Measurements from ENCODE around the gene HLA-A. TPM values are rescaled to one million over a fixed set of nuclear protein-coding genes. Genes with fewer than 3 reads are reported as not detected.
A peak's percentile ranks its signal among the peaks of the same experiment; 100 is the strongest.

The HLA-A gene
- total and polyA plus RNA-seq, 2 of the 13 experiments (the other 11 are each of a cell fraction or from before 2014, with no cell fraction given), result 345 to 527 TPM

DNA sequence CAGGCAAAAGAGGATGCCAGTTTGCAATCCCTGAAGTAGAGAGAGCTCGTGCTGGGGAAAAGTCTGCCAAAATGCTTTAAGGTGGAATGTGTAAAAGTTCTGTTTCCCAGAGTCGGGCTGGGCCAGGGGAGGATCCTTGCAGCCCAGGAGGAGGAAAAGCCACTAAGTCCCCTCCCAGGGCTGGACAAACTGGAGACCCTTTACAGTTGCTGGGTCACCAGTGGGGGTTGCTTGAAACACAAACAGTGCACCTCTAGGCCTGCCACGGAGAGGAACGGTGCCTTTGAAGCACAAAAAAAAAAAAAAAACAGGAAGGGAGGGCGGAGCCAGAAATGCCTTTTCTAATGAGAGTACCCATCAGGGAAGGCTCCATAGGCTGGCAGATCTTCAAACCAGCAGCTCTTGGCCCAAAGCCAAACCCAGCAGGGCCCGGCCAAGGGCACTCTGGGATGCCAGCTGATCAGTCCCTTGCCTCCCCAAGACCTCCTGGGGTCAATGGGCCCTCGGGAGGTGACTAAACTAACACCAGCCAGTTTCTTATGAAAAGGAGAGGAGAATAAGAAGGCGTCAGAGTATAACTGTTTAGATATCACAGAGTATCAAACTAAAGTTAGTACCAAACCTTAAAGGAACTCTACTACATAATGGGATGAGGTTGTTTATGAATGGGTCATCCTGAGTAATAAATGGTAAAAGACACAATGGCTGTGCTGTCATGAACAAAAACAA is 23.7 kb downstream of the HLA-A start (continued):
- no peak for TF ChIP-seq ZNF275 (CRISPR knock-in tag; IDR thresholded peaks at IDR 0.05; ENCODE audit: borderline replicate concordance)
- TF ChIP-seq SSRP1 (CRISPR knock-in tag; IDR thresholded peaks at IDR 0.05), result no peak
- no peak for TF ChIP-seq DR1 (CRISPR knock-in tag; IDR thresholded peaks at IDR 0.05)
- no peak for TF ChIP-seq IRX3 (CRISPR knock-in tag; IDR thresholded peaks at IDR 0.05; ENCODE audit: borderline replicate concordance, low read depth)
- TF ChIP-seq, protein P1, sequence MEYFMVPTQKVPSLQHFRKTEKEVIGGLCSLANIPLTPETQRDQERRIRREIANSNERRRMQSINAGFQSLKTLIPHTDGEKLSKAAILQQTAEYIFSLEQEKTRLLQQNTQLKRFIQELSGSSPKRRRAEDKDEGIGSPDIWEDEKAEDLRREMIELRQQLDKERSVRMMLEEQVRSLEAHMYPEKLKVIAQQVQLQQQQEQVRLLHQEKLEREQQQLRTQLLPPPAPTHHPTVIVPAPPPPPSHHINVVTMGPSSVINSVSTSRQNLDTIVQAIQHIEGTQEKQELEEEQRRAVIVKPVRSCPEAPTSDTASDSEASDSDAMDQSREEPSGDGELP (IDR thresholded peaks at IDR 0.05; ENCODE audit: borderline replicate concordance, low read depth), result peak; percentile 83
- no peak for TF ChIP-seq HINFP (CRISPR knock-in tag; IDR thresholded peaks at IDR 0.05; ENCODE audit: low read depth)
- TF ChIP-seq, protein P2, sequence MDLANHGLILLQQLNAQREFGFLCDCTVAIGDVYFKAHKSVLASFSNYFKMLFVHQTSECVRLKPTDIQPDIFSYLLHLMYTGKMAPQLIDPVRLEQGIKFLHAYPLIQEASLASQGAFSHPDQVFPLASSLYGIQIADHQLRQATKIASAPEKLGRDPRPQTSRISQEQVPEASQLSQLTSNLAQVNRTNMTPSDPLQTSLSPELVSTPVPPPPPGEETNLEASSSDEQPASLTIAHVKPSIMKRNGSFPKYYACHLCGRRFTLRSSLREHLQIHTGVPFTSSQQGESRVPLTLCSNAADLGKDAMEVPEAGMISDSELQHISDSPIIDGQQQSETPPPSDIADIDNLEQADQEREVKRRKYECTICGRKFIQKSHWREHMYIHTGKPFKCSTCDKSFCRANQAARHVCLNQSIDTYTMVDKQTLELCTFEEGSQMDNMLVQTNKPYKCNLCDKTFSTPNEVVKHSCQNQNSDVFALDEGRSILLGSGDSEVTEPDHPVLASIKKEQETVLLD (CRISPR knock-in tag; IDR thresholded peaks at IDR 0.05; ENCODE audit: low read depth), result no peak
- TF ChIP-seq ZNF577 (CRISPR knock-in tag; IDR thresholded peaks at IDR 0.05; ENCODE audit: borderline replicate concordance, low read depth), result no peak
- TF ChIP-seq TAF1 (CRISPR knock-in tag; IDR thresholded peaks at IDR 0.05), result peak; percentile 53; the same call in 1 of the 2 replicates
- no peak for TF ChIP-seq RARG (CRISPR knock-in tag; IDR thresholded peaks at IDR 0.05; ENCODE audit: low read depth)
- TF ChIP-seq ZNF7 (CRISPR knock-in tag; IDR thresholded peaks at IDR 0.05), result no peak
- TF ChIP-seq PHF5A (CRISPR knock-in tag; IDR thresholded peaks at IDR 0.05; ENCODE audit: low read depth, unreplicated experiment), result no peak
- no peak for TF ChIP-seq MTA3 (CRISPR knock-in tag; IDR thresholded peaks at IDR 0.05)
- TF ChIP-seq, protein P3, sequence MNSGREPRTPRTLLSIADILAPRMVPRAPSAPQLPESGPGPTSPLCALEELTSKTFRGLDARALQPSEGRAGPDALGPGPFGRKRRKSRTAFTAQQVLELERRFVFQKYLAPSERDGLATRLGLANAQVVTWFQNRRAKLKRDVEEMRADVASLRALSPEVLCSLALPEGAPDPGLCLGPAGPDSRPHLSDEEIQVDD (CRISPR knock-in tag; IDR thresholded peaks at IDR 0.05; ENCODE audit: borderline replicate concordance), result no peak
- TF ChIP-seq HDAC1 (CRISPR knock-in tag; IDR thresholded peaks at IDR 0.05), result peak; percentile 81
- no peak for TF ChIP-seq ZNF597 (CRISPR knock-in tag; IDR thresholded peaks at IDR 0.05)
- TF ChIP-seq, protein P4, sequence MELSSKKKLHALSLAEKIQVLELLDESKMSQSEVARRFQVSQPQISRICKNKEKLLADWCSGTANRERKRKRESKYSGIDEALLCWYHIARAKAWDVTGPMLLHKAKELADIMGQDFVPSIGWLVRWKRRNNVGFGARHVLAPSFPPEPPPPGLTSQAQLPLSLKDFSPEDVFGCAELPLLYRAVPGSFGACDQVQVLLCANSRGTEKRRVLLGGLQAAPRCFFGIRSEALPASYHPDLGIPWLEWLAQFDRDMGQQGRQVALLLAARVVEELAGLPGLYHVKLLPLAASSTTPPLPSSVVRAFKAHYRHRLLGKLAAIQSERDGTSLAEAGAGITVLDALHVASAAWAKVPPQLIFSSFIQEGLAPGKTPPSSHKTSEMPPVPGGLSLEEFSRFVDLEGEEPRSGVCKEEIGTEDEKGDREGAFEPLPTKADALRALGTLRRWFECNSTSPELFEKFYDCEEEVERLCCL (CRISPR knock-in tag; IDR thresholded peaks at IDR 0.05; ENCODE audit: borderline replicate concordance), result no peak
- no peak for TF ChIP-seq ZNF224 (CRISPR knock-in tag; IDR thresholded peaks at IDR 0.05)
- TF ChIP-seq MZF1 (CRISPR knock-in tag; IDR thresholded peaks at IDR 0.05; ENCODE audit: borderline replicate concordance), result no peak
- no peak for TF ChIP-seq RORA (CRISPR knock-in tag; IDR thresholded peaks at IDR 0.05)

Measured in HepG2 (cell line).